ENCODE measurements around the gene ZP1. TPM values are rescaled to one million over a fixed set of nuclear protein-coding genes. Genes with fewer than 3 reads are reported as not detected.
A peak's percentile ranks its signal among the peaks of the same experiment; 100 is the strongest.
"Not testable (repeated sequence)": the region's sequence is repeated elsewhere in the genome, so short reads cannot be mapped to it uniquely, and the experiment has no call there.

ZP1 gene
- total and polyA plus RNA-seq, 2 experiments from 2014 or later, result 1.0 to 1.3 TPM

DNA sequence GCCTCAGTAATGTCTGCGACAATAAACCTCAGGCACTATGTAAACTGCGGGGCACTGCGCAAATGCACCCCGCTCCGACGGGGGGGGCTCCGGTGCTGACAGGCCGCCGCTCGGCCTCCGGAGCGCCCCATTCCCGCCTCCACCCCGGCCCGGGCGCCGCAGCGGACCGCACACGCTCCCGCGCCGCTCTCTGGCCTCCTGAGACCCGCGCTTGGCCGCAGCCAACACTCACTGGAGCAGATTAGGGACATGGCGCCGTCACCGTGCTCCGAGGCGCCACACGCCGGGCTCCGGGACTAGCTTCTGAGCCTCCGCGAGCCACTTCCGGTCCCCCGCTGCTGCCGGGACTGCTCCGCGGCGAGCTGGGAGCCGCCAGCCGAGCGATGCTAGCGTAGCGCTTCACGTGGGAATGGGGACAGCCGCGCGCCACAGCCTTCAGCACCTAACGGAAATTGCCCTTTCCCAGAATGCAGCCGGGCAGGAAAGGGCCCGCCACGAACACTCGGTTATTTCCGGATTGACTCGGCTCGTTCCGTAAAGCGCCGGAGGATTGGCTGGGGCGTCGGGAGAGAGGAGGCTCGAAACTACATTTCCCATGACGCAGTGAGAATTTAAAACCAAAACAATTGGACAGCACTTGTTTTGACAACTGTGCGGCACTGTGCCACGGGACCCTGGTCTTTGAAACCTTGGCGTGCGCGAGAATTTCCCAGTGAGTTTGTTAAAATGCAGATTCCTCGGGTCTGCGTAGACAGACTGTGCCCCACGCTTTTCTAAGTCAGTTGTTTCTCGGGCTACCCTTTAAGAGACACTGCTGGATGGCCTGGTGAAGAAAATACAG, 39.0 kb downstream of the ZP1 start, which contains the start of gene PRPF19:
Gene PRPF19 (minus strand): TSS at position 454 of the 841 bp plus-strand sequence. CDS start 203 bp downstream, at position 251.
- in situ Hi-C loops (cut with MboI), result no loop called here
- peak; percentile 97 for DNase-seq
- H3K9me2 ChIP-seq (ENCODE audit: insufficient read depth), result no peaks in the 10 kb centered on the region
- H3K79me2 ChIP-seq (ENCODE audit: insufficient read depth), result peaks cover 44% of the 10 kb centered on the region
- 1% methylated on average over 64 to 70 of the region's 75 CpGs for WGBS, 2 experiments (ENCODE audit: low coverage in 1 of 2, low lambda C conversion rate in 2 of 2, missing lambda C conversion rate in 2 of 2)
- TF ChIP-seq EZH2phosphoT487 (IDR thresholded peaks at IDR 0.05; ENCODE audit: insufficient read depth, low read depth), result no peak
- TF ChIP-seq EZH2 (IDR thresholded peaks at IDR 0.05; ENCODE audit: insufficient read depth, poor library complexity, severe bottlenecking), result no peak
- H3K9me3 ChIP-seq (ENCODE audit: low read depth), result no peaks in the 10 kb centered on the region
- peaks cover 8% of the 10 kb centered on the region; the same call in 1 of the 2 replicates for H4K20me1 ChIP-seq (ENCODE audit: insufficient read depth)
- peaks cover 14% of the 10 kb centered on the region for H3K4me1 ChIP-seq (ENCODE audit: insufficient read depth)
- H3K4me3 ChIP-seq, result peak within 1 kb of the TSS; percentile 92
- peak within 1 kb of the TSS; percentile 97 for H3K9ac ChIP-seq
- peaks cover 10% of the 10 kb centered on the region for H3K36me3 ChIP-seq (ENCODE audit: low read depth)
- peaks cover 11% of the 10 kb centered on the region for H3F3A ChIP-seq (ENCODE audit: insufficient read depth)
- H2AFZ ChIP-seq, result peak within 1 kb of the TSS; percentile 91
- H3K4me2 ChIP-seq (ENCODE audit: unreplicated experiment), result peak within 1 kb of the TSS; percentile 99
- peak within 1 kb of the TSS; percentile 89 for H3K27ac ChIP-seq
- H3K27me3 ChIP-seq (replicated peaks; ENCODE audit: insufficient read depth), result no peaks in the 10 kb centered on the region; the same call in 1 of the 2 replicates

DNA sequence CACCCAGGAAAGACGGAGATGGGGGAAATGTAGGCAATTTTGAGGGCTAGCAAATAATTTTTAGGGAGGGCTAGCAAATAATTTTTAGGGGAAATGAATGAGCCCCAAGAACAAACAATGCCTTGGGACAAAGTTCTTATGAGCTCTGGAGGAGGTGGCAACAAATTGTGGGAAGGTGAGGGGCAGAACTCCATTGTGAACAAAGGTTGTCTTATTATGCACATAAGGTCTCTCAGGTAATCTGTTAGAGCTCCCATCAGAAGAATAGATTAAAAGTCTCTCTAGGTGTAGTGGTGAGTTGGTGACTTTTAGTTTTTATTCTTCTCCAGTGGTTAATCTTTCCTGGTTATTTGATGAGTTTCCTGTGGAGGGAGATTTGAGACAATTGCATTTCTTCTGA, 41.5 kb downstream of the ZP1 start:
- in situ Hi-C loops (cut with MboI), result no loop called here
- Histone ChIP-seq H3K4me2 (ENCODE audit: unreplicated experiment) (no peak overlapping the region), H3K36me3 (ENCODE audit: low read depth) (no peaks in the 10 kb centered on the region)

DNA sequence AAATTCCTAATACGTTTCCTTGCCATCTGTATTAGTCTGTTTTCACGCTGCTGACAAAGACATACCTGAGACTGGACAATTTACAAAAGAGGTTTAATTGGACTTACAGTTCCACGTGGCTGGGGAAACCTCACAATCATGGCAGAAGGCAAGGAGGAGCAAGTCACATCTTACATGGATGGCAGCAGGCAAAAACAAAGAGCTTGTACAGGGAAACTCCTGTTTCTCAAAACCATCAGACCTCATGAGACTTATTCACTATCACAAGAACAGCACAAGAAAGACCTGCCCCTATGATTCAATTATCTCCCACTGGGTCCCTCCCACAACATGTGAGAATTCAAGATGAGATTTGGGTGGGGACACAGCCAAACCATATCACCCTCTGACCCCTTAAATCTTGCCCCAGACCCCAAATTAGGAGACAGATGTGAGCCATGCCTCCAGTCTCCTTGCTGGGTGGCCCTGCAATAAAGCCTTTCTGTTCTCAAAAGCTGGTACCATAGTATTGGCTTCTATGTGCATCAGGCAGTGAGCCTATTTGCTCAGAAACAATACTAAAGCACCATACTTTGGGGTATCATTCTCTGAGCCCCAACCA, 42.4 kb downstream of the ZP1 start:
- H3K4me2 ChIP-seq (ENCODE audit: unreplicated experiment); H3K27ac ChIP-seq; H3K9me3 ChIP-seq (ENCODE audit: low read depth); H4K20me1 ChIP-seq (ENCODE audit: insufficient read depth); H3K27me3 ChIP-seq (replicated peaks; ENCODE audit: insufficient read depth); H2AFZ ChIP-seq; in situ Hi-C loops (cut with MboI); H3K36me3 ChIP-seq (ENCODE audit: low read depth); DNase-seq; H3K9me2 ChIP-seq (ENCODE audit: insufficient read depth); H3K4me3 ChIP-seq; H3K9ac ChIP-seq: not testable (repeated sequence)
- 25 to 26% methylated on average over 3 of the region's 3 CpGs for WGBS, 2 experiments (ENCODE audit: low coverage in 1 of 2, low lambda C conversion rate in 2 of 2, missing lambda C conversion rate in 2 of 2)
- peaks cover 12% of the 10 kb centered on the region for H3K79me2 ChIP-seq (ENCODE audit: insufficient read depth)
- H3K4me1 ChIP-seq (ENCODE audit: insufficient read depth), result peaks cover 12% of the 10 kb centered on the region
- peaks cover 14% of the 10 kb centered on the region for H3F3A ChIP-seq (ENCODE audit: insufficient read depth)

More for the DNA sequence above, 41.5 kb downstream of the ZP1 start:
- Histone ChIP-seq H3K9me2 (ENCODE audit: insufficient read depth) (no peaks in the 10 kb centered on the region), H3K9me3 (ENCODE audit: low read depth) (no peaks in the 10 kb centered on the region), H3K9ac (no peak overlapping the region), H2AFZ (no peak overlapping the region), H3K4me1 (ENCODE audit: insufficient read depth) (peaks cover 14% of the 10 kb centered on the region), H3K27me3 (replicated peaks; ENCODE audit: insufficient read depth) (no peaks in the 10 kb centered on the region; the same call in 1 of the 2 replicates), H3K79me2 (ENCODE audit: insufficient read depth) (peaks cover 22% of the 10 kb centered on the region), H3K4me3 (no peak overlapping the region), H3K27ac (no peak overlapping the region), H3F3A (ENCODE audit: insufficient read depth) (peaks cover 14% of the 10 kb centered on the region), H4K20me1 (ENCODE audit: insufficient read depth) (0 out of 2 replicates have a peak, but pooled peaks cover 8% of the 10 kb centered on the region)
- TF ChIP-seq EZH2 (IDR thresholded peaks at IDR 0.05; ENCODE audit: insufficient read depth, poor library complexity, severe bottlenecking) (no peak), EZH2phosphoT487 (IDR thresholded peaks at IDR 0.05; ENCODE audit: insufficient read depth, low read depth) (no peak)
- WGBS, 2 experiments (ENCODE audit: low coverage in 1 of 2, low lambda C conversion rate in 2 of 2, missing lambda C conversion rate in 2 of 2), result 13 to 21% methylated on average over 1 of the region's 1 CpG
- DNase-seq, result no peak

DNA sequence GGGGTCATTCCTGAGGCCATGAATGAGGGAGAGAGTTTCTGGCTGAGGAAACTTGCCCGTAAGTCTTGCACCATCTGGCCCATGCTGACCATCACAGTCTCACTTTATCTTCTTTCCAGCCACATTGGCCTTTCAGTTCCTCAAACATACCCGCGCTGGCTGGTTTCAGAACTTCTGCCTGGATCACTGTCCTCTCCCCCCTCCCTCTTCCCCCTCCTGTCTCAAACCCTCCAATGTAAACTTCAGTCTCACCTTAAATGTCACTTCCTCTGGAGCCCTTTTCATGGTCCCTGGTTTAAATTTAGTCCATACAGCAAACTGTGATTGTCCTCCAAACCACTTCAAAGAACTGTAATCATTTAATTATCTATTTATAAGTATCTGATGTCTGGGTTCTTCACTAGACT, 42.9 kb downstream of the ZP1 start:
- Histone ChIP-seq H3K9ac (no peak overlapping the region), H2AFZ (no peak overlapping the region), H3K4me1 (ENCODE audit: insufficient read depth) (peaks cover 10% of the 10 kb centered on the region), H3K27me3 (replicated peaks; ENCODE audit: insufficient read depth) (no peaks in the 10 kb centered on the region; the same call in 1 of the 2 replicates), H3K9me2 (ENCODE audit: insufficient read depth) (no peaks in the 10 kb centered on the region), H3K4me3 (no peak overlapping the region), H3F3A (ENCODE audit: insufficient read depth) (peaks cover 11% of the 10 kb centered on the region), H3K79me2 (ENCODE audit: insufficient read depth) (peaks cover 7% of the 10 kb centered on the region), H3K27ac (no peak overlapping the region), H3K9me3 (ENCODE audit: low read depth) (no peaks in the 10 kb centered on the region), H4K20me1 (ENCODE audit: insufficient read depth) (no peaks in the 10 kb centered on the region), H3K36me3 (ENCODE audit: low read depth) (no peaks in the 10 kb centered on the region), H3K4me2 (ENCODE audit: unreplicated experiment) (no peak overlapping the region)
- DNase-seq, result no peak
- TF ChIP-seq EZH2 (IDR thresholded peaks at IDR 0.05; ENCODE audit: insufficient read depth, poor library complexity, severe bottlenecking), result no peak
- no peak for TF ChIP-seq EZH2phosphoT487 (IDR thresholded peaks at IDR 0.05; ENCODE audit: insufficient read depth, low read depth)
- 24 to 25% methylated on average over 3 of the region's 3 CpGs for WGBS, 2 experiments (ENCODE audit: low coverage in 1 of 2, low lambda C conversion rate in 2 of 2, missing lambda C conversion rate in 2 of 2)
- in situ Hi-C loops (cut with MboI), result no loop called here

Measured in GM23248 (cell line).